HG02610 (cell line): ENCODE data around the gene IMP4.

Source experiments
- ATAC-seq: cut with Tn5 transposase; IDR thresholded peaks from one replicate; pipeline ENCODE4 v1.9.1; 2021; ENCODE audit warnings: mild to moderate bottlenecking, moderate library complexity; ENCODE audit not compliant: unreplicated experiment

Gene IMP4

DNA sequence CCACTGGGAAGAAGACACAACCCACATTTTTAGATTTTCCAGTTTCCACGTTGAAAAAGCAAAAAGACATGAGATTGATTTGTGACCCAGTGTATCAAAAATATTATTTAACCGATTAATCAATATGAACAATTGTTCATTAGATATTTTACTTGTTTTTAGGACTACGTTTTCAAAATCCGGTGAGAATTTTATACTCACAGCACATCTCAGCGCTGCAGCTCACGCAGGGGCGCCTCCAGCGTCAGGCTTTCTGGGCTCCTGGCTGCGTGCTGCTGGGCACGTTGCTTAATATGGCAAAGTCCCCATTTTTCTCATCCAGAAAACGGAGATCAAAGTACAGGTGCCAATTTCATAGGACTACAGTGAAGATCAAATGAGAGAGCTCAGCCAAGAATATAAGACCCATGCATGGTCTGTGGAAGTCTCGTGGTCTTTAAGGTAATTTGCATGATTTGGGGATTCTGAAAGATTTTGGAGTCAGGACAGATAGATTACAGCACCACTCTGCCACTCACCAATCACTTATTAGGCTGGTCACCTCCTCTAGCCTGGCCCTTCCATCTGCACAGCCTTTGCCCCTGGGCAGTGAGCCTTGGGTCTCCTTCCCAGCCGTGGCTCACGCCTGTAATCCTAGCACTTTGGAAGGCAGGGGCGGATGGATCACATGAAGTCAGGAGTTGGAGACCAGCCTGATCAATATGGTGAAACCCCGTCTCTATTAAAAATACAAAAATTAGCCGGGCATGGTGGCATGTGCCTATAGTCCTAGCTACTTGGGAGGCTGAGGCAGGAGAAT, 49.4 kb downstream of the IMP4 start:
- ATAC-seq, result no peak

- no peak for ATAC-seq
Observed at GRCh38 chr2:130393318-130393910, 50.7 kb downstream of the IMP4 start.
